Measurements from ENCODE around the gene CABLES2. TPM values are rescaled to one million over a fixed set of nuclear protein-coding genes. Genes with fewer than 3 reads are reported as not detected.

CABLES2 gene
- total and polyA plus RNA-seq, 9 of the 15 experiments (the other 6 are each of a cell fraction or from before 2014, with no cell fraction given): 0.46 to 4.2 (median 1.6) TPM

DNA sequence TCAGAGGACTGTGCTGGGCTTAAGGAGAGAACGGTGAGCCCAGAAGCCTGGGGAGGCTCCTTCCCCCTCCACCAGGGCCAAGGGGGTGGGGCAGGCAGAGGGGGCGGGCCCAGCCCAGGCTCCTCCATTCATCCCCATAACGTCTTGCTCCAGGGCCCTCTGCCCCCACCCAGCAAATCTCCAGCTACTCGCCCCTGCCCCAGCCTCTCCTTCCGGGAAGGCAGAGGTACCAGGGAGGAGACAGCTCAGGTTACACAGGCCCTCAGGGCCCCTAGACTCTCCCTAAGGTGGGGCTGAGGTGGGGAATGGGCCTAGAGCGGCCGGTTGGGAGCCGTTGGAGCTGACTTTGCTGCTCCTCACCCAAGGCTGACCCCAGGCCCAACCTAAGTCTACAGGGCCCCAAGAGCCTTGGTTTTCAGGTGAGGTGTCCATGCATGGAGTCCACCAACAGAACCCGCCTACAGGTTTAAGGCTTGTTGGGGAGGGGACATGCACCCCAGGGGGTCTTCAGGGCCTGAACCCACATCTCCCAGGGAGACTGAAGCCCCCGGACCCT is 41.2 kb downstream of the CABLES2 start (continued):
- TF ChIP-seq CBFB (CRISPR knock-in tag; IDR thresholded peaks at IDR 0.05) (0 out of 2 replicates have a peak, but pooled peaks have one; percentile 31), ATF7 (IDR thresholded peaks at IDR 0.05) (no peak), CREB1 (IDR thresholded peaks at IDR 0.05) (no peak), CREB1 (CRISPR knock-in tag; IDR thresholded peaks at IDR 0.05) (0 out of 2 replicates have a peak, but pooled peaks have one; percentile 26), ZBTB7A (IDR thresholded peaks at IDR 0.05; ENCODE audit: borderline replicate concordance, control insufficient read depth, low read depth, low read length) (peak; percentile 57; the same call in 1 of the 2 replicates), RBBP5 (IDR thresholded peaks at IDR 0.05; ENCODE audit: borderline replicate concordance, insufficient read depth, low read length, poor library complexity, severe bottlenecking) (no peak), ZNF780A (CRISPR knock-in tag; IDR thresholded peaks at IDR 0.05) (no peak), PHF8 (IDR thresholded peaks at IDR 0.05; ENCODE audit: borderline replicate concordance, low read length) (no peak; the same call in 1 of the 2 replicates), LARP7 (IDR thresholded peaks at IDR 0.05) (no peak), LCOR (CRISPR knock-in tag; IDR thresholded peaks at IDR 0.05) (0 out of 2 replicates have a peak, but pooled peaks have one; percentile 40), SMARCB1 (IDR thresholded peaks at IDR 0.05; ENCODE audit: insufficient read length, low read depth) (no peak), ZFPM2 (CRISPR knock-in tag; IDR thresholded peaks at IDR 0.05) (no peak), KLF16 (IDR thresholded peaks at IDR 0.05) (no peak), MTA2 (IDR thresholded peaks at IDR 0.05; ENCODE audit: low read depth) (no peak), ZNF589 (CRISPR knock-in tag; IDR thresholded peaks at IDR 0.05; ENCODE audit: low read depth) (no peak), TRIM24 (IDR thresholded peaks at IDR 0.05) (no peak), SREBF2 (CRISPR knock-in tag; IDR thresholded peaks at IDR 0.05) (no peak), ETV5 (CRISPR knock-in tag; IDR thresholded peaks at IDR 0.05; ENCODE audit: low read depth) (no peak), DACH1 (IDR thresholded peaks at IDR 0.05; ENCODE audit: partially characterized antibody) (no peak), HMGN3 (IDR thresholded peaks at IDR 0.05; ENCODE audit: borderline replicate concordance, extremely low read depth, insufficient read length, low read depth, low read length) (no peak), ZNF224 (CRISPR knock-in tag; IDR thresholded peaks at IDR 0.05) (no peak), GTF2E2 (tag; IDR thresholded peaks at IDR 0.05) (no peak), CBX8 (IDR thresholded peaks at IDR 0.05; ENCODE audit: borderline replicate concordance, extremely low read depth, low read depth, low read length, poor library complexity, severe bottlenecking) (no peak)
- TF ChIP-seq, protein P1, sequence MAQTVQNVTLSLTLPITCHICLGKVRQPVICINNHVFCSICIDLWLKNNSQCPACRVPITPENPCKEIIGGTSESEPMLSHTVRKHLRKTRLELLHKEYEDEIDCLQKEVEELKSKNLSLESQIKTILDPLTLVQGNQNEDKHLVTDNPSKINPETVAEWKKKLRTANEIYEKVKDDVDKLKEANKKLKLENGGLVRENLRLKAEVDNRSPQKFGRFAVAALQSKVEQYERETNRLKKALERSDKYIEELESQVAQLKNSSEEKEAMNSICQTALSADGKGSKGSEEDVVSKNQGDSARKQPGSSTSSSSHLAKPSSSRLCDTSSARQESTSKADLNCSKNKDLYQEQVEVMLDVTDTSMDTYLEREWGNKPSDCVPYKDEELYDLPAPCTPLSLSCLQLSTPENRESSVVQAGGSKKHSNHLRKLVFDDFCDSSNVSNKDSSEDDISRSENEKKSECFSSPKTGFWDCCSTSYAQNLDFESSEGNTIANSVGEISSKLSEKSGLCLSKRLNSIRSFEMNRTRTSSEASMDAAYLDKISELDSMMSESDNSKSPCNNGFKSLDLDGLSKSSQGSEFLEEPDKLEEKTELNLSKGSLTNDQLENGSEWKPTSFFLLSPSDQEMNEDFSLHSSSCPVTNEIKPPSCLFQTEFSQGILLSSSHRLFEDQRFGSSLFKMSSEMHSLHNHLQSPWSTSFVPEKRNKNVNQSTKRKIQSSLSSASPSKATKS (CRISPR knock-in tag; IDR thresholded peaks at IDR 0.05): no peak
- TF ChIP-seq, protein P2, sequence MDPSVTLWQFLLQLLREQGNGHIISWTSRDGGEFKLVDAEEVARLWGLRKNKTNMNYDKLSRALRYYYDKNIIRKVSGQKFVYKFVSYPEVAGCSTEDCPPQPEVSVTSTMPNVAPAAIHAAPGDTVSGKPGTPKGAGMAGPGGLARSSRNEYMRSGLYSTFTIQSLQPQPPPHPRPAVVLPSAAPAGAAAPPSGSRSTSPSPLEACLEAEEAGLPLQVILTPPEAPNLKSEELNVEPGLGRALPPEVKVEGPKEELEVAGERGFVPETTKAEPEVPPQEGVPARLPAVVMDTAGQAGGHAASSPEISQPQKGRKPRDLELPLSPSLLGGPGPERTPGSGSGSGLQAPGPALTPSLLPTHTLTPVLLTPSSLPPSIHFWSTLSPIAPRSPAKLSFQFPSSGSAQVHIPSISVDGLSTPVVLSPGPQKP (CRISPR knock-in tag; IDR thresholded peaks at IDR 0.05): no peak
- TF ChIP-seq, protein P3, sequence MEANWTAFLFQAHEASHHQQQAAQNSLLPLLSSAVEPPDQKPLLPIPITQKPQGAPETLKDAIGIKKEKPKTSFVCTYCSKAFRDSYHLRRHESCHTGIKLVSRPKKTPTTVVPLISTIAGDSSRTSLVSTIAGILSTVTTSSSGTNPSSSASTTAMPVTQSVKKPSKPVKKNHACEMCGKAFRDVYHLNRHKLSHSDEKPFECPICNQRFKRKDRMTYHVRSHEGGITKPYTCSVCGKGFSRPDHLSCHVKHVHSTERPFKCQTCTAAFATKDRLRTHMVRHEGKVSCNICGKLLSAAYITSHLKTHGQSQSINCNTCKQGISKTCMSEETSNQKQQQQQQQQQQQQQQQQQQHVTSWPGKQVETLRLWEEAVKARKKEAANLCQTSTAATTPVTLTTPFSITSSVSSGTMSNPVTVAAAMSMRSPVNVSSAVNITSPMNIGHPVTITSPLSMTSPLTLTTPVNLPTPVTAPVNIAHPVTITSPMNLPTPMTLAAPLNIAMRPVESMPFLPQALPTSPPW (CRISPR knock-in tag; IDR thresholded peaks at IDR 0.05): peak; percentile 43; the same call in 1 of the 2 replicates

Measured in K562 (cell line).